ENCODE results near the gene SPRN. TPM values are rescaled to one million over a fixed set of nuclear protein-coding genes. Genes with fewer than 3 reads are reported as not detected.
"Not testable (repeated sequence)": the region's sequence is repeated elsewhere in the genome, so short reads cannot be mapped to it uniquely, and the experiment has no call there.

Gene SPRN
- not detected in 2 replicates for total RNA-seq (2014; rRNA removed; shearing (Covaris generic))

DNA sequence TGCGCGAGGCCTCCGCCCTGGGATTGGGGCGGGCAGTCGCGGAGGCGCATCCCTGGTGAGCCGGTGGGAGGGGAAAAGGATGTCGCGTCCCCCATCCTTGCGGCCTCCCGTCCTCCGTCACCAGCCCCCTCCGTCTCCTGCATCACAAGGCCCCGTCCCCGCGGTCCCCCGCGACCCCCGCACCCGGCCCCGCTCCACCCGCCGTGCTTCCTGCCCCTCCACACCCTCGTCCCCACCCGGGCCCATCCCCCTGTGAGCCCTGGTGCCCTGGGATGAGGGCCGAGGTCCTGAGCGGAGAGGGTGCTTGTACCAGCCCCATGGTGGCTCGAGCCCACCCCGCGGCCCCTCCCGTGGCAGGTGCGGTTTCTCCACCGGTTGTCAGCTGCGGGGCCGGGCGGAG is at the start of gene SPRN:
Gene SPRN, minus strand, starts transcription at position 25 of the 400 bp plus-strand sequence. CDS start 944 bp downstream, outside the sequence.
- not testable (repeated sequence) for DNase-seq (ENCODE audit: low spot score)

DNA sequence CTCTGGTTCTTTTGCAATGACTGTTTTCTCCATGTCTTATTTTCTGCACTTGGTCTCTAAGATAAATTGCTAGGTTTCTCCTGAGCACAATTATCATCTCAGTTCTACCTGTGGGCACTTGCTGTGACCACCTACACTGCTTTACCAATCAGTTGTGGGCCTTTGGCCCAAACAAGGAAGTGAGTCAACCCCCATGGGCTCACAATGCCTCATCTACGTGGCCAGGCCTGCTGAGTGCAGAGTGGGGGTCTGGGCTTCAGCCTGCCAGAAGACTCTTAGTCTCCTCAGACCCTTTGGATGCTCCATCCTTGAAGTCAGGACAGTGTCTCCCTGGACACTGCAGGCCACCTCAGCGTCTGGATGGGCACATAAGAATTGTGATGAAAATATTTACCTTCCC is 49.6 kb upstream of the SPRN start:
- no peak for DNase-seq (ENCODE audit: low spot score)

DNA sequence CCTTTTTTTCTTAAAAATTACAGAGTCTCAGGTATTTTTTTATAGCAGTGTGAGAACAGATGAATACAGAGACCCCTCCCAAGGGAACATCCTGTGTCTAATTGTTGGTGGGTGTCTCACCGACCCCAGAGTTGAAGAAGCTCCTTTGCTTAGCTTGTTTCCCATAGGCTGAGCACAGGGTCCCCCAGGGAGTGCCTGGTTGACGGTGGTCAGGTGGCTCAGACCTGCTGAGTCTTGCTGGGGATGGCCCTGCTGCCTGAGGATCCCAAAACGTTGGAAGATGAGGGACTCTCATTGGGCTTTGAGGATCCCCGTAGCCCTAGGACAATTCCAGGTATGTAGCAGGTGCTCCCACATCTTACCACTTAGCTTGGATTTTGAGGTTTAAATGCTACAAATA is 48.8 kb upstream of the SPRN start:
- no peak for DNase-seq (ENCODE audit: low spot score)

DNA sequence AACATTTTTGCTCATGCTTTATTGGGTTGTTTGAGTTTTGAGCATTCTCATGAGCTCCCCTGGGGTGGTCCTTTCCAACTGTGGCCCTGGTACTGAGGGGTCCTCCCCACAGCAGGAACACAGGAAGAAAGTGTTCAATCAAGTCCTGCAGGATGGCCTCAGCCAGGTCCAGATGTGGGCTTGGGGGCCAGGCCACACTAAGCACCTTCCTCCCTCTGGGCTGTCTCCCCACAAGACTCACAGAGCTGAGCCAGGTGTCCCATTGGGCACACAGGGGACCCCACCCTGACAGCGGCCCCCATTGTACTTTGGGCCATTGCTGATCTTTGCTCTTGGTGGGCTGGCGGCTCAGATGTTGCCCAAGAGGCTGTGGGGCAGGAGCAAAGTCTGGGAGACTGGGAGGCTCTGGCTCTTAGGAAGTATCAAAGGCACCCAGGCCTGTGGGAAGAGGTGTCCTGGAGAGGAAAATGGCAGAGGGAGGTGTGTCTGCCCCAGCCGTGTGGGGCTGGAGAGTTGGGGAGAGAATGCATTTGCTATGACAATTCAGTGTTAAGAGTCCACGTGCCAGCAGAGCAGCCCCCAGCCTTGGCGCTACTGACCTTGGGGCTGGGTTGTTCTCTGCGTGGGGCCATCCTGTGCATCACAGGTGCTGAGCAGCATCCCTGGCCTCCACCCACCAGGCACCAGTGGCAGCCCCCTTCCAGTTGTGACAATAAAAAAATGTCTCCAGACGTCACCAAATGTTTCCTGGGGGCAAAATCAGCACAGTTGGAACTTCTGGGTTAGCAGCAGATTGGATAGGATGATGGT is 47.1 kb upstream of the SPRN start:
- no peak for DNase-seq (ENCODE audit: low spot score)

DNA sequence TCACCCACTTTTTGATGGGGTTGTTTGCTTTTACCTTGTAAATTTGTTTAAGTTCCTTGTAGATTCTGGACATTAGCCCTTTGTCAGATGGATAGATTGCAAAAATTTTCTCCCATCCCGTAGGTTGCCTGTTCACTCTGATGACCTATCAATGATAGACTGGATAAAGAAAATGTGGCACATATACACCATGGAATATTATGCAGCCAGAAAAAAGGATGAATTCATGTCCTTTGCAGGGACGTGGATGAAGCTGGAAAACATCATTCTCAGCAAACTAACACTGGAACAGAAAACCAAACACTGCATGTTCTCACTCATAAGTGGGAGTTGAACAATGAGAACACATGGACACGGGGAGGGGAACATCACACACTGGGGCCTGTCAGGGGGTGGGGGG is 44.8 kb upstream of the SPRN start:
- DNase-seq (ENCODE audit: low spot score): not testable (repeated sequence)

GRCh38 chr10:133467286-133467911 is 43.0 kb upstream of the SPRN start:
- DNase-seq (ENCODE audit: low spot score): no peak

DNA sequence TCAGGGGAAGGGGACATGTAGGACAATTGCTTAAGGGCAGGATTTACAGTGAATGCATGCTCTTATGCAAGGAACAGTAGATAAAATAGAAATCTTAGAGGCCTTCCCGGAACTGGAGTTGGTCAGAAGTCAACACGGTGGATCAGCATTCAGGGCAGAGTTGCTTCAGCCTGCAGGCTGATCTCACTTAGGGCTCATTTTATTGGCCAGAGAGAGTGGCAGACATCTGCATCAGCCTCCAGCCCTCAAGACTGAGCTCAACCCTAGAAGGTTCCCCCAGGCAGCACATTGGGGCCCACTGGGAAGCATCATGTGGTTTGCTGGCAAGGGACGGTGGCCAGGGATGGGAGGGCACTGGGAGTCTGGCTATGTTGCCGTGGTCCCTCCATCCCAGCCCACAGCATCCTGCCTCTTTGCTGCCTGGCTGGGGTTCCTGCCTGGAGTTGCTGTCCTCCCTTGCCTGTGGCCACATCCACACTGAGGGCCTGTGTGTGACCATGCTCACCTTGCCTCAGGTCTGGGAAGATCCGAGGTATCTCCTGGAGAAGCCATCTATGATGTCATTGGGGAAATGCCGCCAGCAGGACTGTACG is 42.4 kb upstream of the SPRN start:
- no peak for DNase-seq (ENCODE audit: low spot score)

DNA sequence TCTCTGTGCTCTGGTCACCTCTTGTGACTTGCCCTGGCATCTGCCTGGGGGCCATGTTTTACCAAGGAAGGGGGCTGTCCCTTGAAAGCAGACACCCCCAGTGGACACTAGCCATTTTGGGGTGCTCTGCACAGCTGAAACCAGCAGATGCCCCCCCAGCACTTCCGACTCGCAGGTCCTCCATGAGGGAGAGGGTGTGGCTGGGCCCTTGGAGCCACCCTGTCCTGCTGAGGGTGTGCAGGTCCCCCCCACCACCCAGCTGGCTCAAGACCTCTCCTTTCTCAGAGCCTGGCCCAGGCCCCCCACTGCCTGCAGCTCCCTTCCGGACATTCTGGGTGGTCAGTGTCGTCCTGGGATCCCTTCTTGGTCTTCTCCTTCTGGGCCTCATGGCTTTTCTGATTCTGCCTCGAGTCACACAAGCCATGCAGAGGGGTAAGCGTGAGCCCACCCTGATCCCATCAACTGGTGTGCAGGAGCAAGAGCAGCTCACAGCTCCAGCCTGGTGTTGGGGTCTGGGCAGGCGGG is 41.6 kb upstream of the SPRN start:
- no peak for DNase-seq (ENCODE audit: low spot score)

GRCh38 chr10:133465191-133465949 is 40.9 kb upstream of the SPRN start:
- no peak for DNase-seq (ENCODE audit: low spot score)

DNA sequence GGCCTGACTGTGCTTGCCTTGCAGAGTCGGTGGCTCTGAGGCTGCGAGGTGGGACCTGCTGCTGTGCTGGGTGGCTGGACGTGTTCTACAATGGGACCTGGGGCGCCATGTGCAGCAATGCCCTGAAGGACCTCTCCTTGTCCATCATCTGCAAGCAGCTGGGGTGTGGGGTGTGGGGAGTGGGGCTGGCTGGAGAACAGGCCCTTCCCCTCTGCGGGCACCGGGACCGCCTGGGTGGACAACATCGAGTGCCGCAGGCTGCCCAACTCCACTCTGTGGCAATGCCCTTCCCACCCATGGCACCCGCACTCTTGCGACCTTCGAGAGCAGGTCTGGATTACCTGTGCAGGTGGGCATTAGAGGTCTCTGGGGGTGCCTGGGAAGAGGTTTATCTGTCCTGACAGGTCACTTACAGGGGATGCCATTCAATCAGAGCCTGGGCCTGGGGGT is 40.2 kb upstream of the SPRN start:
- no peak for DNase-seq (ENCODE audit: low spot score)

DNA sequence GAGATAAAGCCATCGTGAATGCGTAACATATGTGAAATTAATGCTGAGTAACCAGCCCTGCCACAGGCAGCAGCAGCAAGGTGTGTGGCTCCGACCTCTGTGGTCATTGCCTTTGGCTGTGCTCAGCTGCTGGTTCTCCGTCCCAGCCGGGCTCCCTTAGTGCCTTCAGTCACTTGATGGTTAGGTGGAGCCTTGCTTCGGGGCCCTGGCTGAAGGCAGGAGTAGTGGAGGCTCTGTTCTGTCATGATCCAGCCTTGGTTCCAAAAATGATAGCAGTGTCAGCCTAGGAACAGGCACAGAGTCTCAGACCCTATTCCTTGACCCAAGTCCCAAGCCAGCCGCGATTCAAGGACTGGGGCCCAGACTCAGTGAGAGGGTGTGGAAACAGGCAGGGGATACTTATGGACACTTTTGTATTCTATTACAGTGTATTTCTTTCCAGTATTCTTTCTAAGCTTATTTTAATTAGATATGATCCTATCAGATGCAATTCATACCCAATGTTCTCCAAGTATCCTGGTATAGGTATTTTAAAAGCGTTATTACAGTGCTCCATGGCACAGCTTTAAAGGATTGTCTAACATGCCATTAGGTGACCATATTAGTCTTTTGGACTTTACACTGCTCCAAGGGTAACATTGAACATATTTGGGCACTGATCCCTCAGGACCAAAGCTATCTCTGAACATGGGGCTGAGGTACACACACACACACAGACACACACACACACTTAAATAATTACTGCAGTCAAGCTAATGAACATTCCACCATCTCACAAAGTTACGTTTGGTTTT is 38.3 kb upstream of the SPRN start:
- DNase-seq (ENCODE audit: low spot score): no peak

- DNase-seq (ENCODE audit: low spot score): no peak
These were observed 37.4 kb upstream of the SPRN start for GRCh38 chr10:133461841-133462240.

- DNase-seq (ENCODE audit: low spot score): no peak
These were observed 36.6 kb upstream of the SPRN start for GRCh38 chr10:133461027-133461426.

DNA sequence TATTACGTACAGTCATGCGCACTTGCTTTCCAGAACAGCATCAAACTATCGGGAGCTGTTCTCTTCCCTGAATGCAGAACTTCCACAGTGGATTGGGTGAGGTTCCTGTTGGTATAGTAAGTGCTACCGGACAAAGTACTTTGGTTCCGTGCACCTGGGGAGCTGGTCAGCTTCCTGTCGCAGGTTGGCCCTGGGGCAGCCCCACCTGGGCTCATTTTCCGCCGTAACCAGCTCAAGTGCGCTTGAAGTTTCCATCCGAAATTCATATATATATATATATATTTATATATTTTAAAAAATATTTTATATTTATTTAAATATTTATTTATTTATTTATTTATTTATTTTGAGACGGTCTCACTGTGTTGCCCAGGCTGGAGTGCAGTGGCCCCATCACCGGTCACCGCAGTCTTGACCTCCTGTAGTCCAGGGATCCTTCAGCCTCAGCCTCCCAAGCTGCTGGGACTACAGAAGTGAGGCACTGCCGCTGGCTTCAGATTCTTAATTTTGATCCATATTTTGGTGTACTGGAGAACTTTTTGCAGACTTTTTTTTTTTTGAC is 35.9 kb upstream of the SPRN start:
- DNase-seq (ENCODE audit: low spot score): no peak

- no peak for DNase-seq (ENCODE audit: low spot score)
These were observed 35.2 kb upstream of the SPRN start for GRCh38 chr10:133459454-133460207.

DNA sequence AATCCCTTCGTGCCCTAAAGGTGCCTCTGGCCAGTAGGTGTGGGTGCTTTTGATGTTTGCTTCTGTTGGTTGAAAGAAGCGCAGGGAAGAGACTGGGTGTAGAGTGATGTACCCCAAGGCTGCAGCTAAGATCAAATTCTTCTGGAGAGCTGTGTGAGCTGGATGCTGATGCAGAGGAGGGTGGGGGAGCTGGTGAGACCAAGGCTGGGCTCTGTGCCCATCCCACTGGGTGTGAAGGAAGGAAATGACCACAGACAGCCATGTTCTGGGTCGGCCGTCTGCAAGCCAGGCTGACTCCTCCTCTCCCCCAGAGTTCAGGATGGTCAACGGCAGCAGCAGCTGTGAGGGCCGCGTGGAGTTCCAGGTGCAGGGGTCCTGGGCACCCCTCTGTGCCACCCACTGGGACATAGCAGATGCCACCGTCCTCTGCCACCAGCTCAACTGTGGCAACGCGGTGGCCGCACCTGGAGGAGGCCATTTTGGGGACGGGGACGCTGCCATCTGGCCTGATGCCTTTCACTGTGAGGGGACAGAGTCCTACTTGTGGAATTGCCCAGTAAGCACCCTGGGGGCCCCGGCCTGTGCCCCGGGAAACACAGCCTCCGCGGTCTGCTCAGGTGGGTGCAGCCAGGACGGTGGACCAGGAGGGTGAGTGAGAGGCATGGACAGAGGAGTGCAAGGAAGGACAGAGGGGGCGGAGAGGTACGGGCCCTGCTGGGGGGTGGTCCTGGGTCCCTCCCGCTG is 34.5 kb upstream of the SPRN start:
- DNase-seq (ENCODE audit: low spot score): no peak

- no peak for DNase-seq (ENCODE audit: low spot score)
These were observed 33.7 kb upstream of the SPRN start for GRCh38 chr10:133458021-133458709.

DNA sequence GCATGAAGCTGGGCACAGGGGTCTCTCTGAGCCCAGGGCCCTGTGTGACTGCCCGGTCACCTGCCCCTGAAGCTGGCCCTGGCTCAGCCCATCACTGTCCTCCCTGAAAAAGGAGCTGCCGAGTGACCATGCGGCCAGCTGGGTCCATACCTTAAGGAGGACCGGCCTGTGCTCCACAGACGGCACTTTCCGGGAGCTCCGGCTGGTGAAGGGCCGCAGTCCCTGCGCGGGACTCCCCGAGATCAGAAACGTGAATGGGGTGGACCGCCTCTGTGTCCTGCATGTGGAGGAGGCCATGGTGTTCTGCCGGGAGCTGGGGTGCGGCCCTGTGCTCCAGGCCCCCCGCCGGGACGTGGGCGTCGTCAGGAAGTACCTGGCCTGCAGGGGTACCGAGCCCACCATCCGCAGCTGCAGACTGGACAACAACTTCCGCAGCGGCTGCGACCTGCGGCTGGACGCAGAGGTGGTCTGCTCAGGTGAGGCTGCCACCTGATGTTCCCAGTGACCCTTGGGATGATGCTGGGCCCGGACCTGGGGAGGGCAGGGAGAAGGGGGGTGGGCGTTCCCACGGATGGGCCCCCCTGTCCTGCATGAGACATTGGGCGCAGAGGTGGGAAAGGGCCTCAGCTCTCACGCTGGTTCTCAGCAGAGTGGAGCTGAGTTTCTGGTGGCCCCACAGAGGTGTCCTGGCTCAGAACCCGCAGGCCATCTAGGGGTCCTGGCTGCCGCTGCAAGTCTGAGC is 32.8 kb upstream of the SPRN start:
- no peak for DNase-seq (ENCODE audit: low spot score)

Measured in HT-29 (cell line).